ENCODE results near the gene DIPK1B. TPM values are rescaled to one million over a fixed set of nuclear protein-coding genes. Genes with fewer than 3 reads are reported as not detected.

DIPK1B gene
- total RNA-seq, result 46.3 and 49.2 TPM in 2 replicates
- long read RNA-seq, partial matches to known transcripts, result 2 of 6 reads
- long read RNA-seq, other reads (novel, unspliced or antisense), result 4 of 6 reads

- no peak within 1 kb of the TSS for H3K27ac Mint-ChIP-seq (ENCODE audit: unreplicated experiment)
- peak within 1 kb of the TSS; percentile 89 for H3K4me3 Mint-ChIP-seq
- TF ChIP-seq CTCF (conservative IDR thresholded peaks at IDR 0.05), result peak; percentile 35
- peaks cover 3% of the 10 kb centered on the region for H3K27me3 Mint-ChIP-seq (ENCODE audit: low read depth)
- peak; percentile 50 for DNase-seq (ENCODE audit: low read depth, low spot score)
- H3K4me1 Mint-ChIP-seq, result peaks cover 16% of the 10 kb centered on the region
- no peaks in the 10 kb centered on the region for H3K36me3 Mint-ChIP-seq (ENCODE audit: low read depth)
- H3K9me3 Mint-ChIP-seq, result no peaks in the 10 kb centered on the region
These were observed at the start of gene DIPK1B for GRCh38 chr9:136711751-136712689. DIPK1B (plus strand) TSS chr9:136712572; CDS start chr9:136712666, 94 bp downstream.

GRCh38 chr9:136662656-136663581 is 49.5 kb upstream of the DIPK1B start, which contains the start of gene EGFL7:
EGFL7 (plus strand) TSS chr9:136662916; CDS start chr9:136668283, 5,367 bp downstream.
- Mint-ChIP-seq H3K27ac (ENCODE audit: unreplicated experiment) (no peak within 1 kb of the TSS), H3K27me3 (ENCODE audit: low read depth) (peaks cover 4% of the 10 kb centered on the region), H3K9me3 (no peaks in the 10 kb centered on the region), H3K4me3 (no peak within 1 kb of the TSS), H3K4me1 (peaks cover 2% of the 10 kb centered on the region), H3K36me3 (ENCODE audit: low read depth) (no peaks in the 10 kb centered on the region)
- no peak for DNase-seq (ENCODE audit: low read depth, low spot score)
- no peak for TF ChIP-seq CTCF (conservative IDR thresholded peaks at IDR 0.05)

GRCh38 chr9:136664000-136664915 is 48.1 kb upstream of the DIPK1B start:
- H3K27ac Mint-ChIP-seq (ENCODE audit: unreplicated experiment), result no peak overlapping the region
- H3K9me3 Mint-ChIP-seq, result no peaks in the 10 kb centered on the region
- no peaks in the 10 kb centered on the region for H3K36me3 Mint-ChIP-seq (ENCODE audit: low read depth)
- no peak for TF ChIP-seq CTCF (conservative IDR thresholded peaks at IDR 0.05)
- no peak for DNase-seq (ENCODE audit: low read depth, low spot score)
- no peaks in the 10 kb centered on the region for H3K4me1 Mint-ChIP-seq
- H3K4me3 Mint-ChIP-seq, result peak overlapping the region; percentile 76
- H3K27me3 Mint-ChIP-seq (ENCODE audit: low read depth), result peaks cover 4% of the 10 kb centered on the region

GRCh38 chr9:136665111-136665703 is 47.2 kb upstream of the DIPK1B start:
- H3K27ac Mint-ChIP-seq (ENCODE audit: unreplicated experiment), result no peak overlapping the region
- DNase-seq (ENCODE audit: low read depth, low spot score), result peak; percentile 49
- H3K27me3 Mint-ChIP-seq (ENCODE audit: low read depth), result peaks cover 4% of the 10 kb centered on the region
- H3K36me3 Mint-ChIP-seq (ENCODE audit: low read depth), result no peaks in the 10 kb centered on the region
- H3K9me3 Mint-ChIP-seq, result no peaks in the 10 kb centered on the region
- H3K4me1 Mint-ChIP-seq, result no peaks in the 10 kb centered on the region
- peak; percentile 56 for TF ChIP-seq CTCF (conservative IDR thresholded peaks at IDR 0.05)
- peak overlapping the region; percentile 76 for H3K4me3 Mint-ChIP-seq

All from neural crest cell (in vitro differentiated cells).